Bone marrow (tissue), 2 donors: ENCODE results near the gene MATN4.

ENCODE experiments used
- DNase-seq, 2 donors: peaks; one replicate each; lab custom pipeline; 2025; lab: John Stamatoyannopoulos, UW

MATN4 gene

DNA sequence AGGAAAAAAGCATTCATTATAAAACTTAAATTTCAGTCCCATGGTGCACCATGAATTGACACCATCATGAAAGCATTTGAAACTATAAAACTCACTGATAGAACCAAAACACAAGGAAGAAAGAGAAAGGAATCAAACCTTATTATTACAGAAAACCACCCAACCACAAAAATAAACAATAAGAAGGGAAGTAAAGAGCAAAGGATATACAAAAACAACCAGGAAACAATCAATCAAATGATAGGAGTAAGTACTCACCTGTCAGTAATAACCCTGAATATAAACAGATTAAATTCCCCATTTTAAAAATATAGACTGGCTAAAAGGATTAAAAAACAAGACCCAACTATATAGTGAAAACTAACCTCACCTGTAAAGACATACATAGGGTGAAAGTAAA, 59.5 kb downstream of the MATN4 start:
- DNase-seq: no peak

- no peak for DNase-seq
These were observed 60.2 kb downstream of the MATN4 start for GRCh38 chr20:45247865-45248264.

DNA sequence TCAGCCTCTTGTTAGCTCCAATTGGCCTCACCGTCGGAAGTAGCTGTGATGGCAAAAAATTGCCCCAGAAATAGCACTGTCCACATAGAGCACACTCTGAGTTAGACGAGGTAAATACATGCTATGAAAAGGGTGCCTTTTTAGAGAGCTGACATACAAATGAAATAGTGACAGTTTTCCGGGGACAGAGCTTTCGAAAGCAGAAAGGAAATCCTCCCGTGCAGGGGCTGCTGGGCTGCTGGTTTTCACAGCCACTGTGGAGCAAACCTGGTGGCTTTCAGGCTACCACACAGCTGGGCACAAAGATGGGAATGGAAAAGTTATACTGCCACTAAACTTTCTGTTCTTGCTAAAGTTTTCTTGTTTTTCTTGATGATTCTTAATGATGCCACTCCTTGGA, 62.0 kb downstream of the MATN4 start:
- no peak for DNase-seq
